Transverse colon (tissue), 4 donors: ENCODE results near the gene HSPA14.

Experiments used
- POLR2AphosphoS5 ChIP-seq, 3 donors: sonication (generic); formaldehyde crosslinking; IDR thresholded peaks; one replicate each; pipeline ENCODE4 v1.6.1; 2016; ENCODE audit warnings: antibody characterized with exemption in 3 of 3
- TF ChIP-seq, protein P1 (sequence below), 5 experiments: fragments of 200-600 bp in 3 of 5; fragments of 450-650 bp in 2 of 5; sonication (generic) in 3 of 5; IDR thresholded peaks; 1 replicate in 2 of 5; 2 replicates in 3 of 5; pipeline ENCODE4 v1.5.1; 2016 to 2017; ENCODE audit warnings: antibody characterized with exemption in 5 of 5, inconsistent platforms in 3 of 5, mild to moderate bottlenecking in 2 of 5, moderate library complexity in 1 of 5

DNA sequence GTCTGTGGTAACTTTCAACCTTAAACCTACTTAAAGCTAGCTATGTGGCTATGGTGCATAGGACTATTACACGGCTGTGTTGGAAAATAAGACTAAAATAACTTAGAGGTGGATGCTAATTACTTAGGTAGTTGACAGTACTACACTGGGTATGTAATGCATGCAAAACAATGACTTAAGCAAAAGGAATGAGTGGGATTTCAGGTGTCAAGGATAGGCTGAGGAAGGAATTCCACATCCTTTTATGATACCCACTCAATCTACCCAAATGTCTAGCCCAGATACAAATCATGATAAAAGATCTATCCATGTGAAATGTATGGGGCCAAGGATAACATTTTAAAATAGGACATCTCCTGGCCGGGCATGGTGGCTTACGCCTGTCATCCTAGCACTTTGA, 14.1 kb upstream of the HSPA14 start:
- TF ChIP-seq, protein P1, sequence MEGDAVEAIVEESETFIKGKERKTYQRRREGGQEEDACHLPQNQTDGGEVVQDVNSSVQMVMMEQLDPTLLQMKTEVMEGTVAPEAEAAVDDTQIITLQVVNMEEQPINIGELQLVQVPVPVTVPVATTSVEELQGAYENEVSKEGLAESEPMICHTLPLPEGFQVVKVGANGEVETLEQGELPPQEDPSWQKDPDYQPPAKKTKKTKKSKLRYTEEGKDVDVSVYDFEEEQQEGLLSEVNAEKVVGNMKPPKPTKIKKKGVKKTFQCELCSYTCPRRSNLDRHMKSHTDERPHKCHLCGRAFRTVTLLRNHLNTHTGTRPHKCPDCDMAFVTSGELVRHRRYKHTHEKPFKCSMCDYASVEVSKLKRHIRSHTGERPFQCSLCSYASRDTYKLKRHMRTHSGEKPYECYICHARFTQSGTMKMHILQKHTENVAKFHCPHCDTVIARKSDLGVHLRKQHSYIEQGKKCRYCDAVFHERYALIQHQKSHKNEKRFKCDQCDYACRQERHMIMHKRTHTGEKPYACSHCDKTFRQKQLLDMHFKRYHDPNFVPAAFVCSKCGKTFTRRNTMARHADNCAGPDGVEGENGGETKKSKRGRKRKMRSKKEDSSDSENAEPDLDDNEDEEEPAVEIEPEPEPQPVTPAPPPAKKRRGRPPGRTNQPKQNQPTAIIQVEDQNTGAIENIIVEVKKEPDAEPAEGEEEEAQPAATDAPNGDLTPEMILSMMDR (IDR thresholded peaks at IDR 0.05): no peak
- TF ChIP-seq POLR2AphosphoS5 (IDR thresholded peaks at IDR 0.05): no peak
